OCI-LY7 (cell line): Measurements from ENCODE around the gene TXN.

Source experiments
- CTCF ChIP-seq: fragments of 200-600 bp; sonication (generic); conservative IDR thresholded peaks from 2 replicates; pipeline ENCODE4 v1.5.1; 2014; ENCODE audit warnings: mild to moderate bottlenecking, antibody characterized with exemption, low read length, moderate library complexity, mixed read lengths
- EZH2phosphoT487 ChIP-seq: fragments of 200-600 bp; sonication (generic); IDR thresholded peaks from 2 replicates; pipeline ENCODE4 v1.6.1; 2018; ENCODE audit warnings: low read depth, borderline replicate concordance, mild to moderate bottlenecking, mixed run types, antibody characterized with exemption, low read length, moderate library complexity, mixed read lengths

DNA sequence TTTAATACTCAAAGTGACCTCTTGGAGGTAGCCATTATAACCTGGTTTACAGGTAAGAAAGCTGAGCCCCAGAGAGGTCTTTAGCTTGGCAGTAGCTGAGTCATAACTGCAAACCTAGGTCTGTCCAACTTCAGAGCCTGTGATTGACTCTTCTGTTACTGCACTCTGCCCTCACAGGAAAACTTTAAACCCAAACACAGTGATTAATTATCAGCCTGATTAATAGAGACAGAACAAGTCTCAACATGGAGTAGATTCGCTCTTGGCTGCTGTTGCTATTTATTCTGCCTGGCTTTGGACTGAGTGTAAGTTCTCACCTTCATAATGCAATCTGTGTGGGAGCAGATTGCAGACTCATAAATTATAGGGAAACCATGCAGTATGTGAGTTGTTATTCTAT lies 27.4 kb upstream of the TXN start:
- TF ChIP-seq CTCF (no peak), EZH2phosphoT487 (no peak)
